Inflammatory macrophage treated with lipopolysaccharide for 4 hours (primary cell): ENCODE results near the gene FBXO46.
"Not testable (repeated sequence)": the region's sequence is repeated elsewhere in the genome, so short reads cannot be mapped to it uniquely, and the experiment has no call there.

ENCODE experiments used
- DNase-seq: peaks from one replicate; pipeline ENCODE4 v3.0.0-alpha.2; 2020

Gene FBXO46

GRCh38 chr19:45766296-45766868, 35.7 kb upstream of the FBXO46 start:
- DNase-seq, result no peak

GRCh38 chr19:45765702-45766295, 35.1 kb upstream of the FBXO46 start:
- DNase-seq, result no peak

- DNase-seq, result no peak
Measured at GRCh38 chr19:45764945-45765701, 34.4 kb upstream of the FBXO46 start.

GRCh38 chr19:45764475-45764874, 33.8 kb upstream of the FBXO46 start:
- DNase-seq, result no peak

- DNase-seq, result no peak
Measured at GRCh38 chr19:45763691-45764294, 33.1 kb upstream of the FBXO46 start.

- no peak for DNase-seq
Measured at GRCh38 chr19:45762870-45763631, 32.4 kb upstream of the FBXO46 start.

- DNase-seq, result no peak
Measured at GRCh38 chr19:45761714-45762113, 31.0 kb upstream of the FBXO46 start.

GRCh38 chr19:45758921-45759320, 28.2 kb upstream of the FBXO46 start:
- DNase-seq, result no peak

- DNase-seq, result no peak
Measured at GRCh38 chr19:45757695-45758094, 27.0 kb upstream of the FBXO46 start.

- DNase-seq, result no peak
Measured at GRCh38 chr19:45754323-45754722, 23.6 kb upstream of the FBXO46 start.

- no peak for DNase-seq
Measured at GRCh38 chr19:45753548-45753947, 22.9 kb upstream of the FBXO46 start.

GRCh38 chr19:45752639-45753038, 21.9 kb upstream of the FBXO46 start:
- peak; percentile 32 for DNase-seq

GRCh38 chr19:45751483-45751882, 20.8 kb upstream of the FBXO46 start:
- DNase-seq, result not testable (repeated sequence)

- DNase-seq, result no peak
Measured at GRCh38 chr19:45747513-45747912, 16.8 kb upstream of the FBXO46 start.

GRCh38 chr19:45746866-45747265, 16.2 kb upstream of the FBXO46 start:
- no peak for DNase-seq

- DNase-seq, result no peak
Measured at GRCh38 chr19:45745606-45746005, 14.9 kb upstream of the FBXO46 start.

- DNase-seq, result no peak
Measured at GRCh38 chr19:45742969-45743368, 12.3 kb upstream of the FBXO46 start.

GRCh38 chr19:45739498-45740439, 9.1 kb upstream of the FBXO46 start:
- peak; percentile 61 for DNase-seq

- no peak for DNase-seq
Measured at GRCh38 chr19:45733160-45733810, 2.6 kb upstream of the FBXO46 start, which contains the start of gene MEIOSIN. TSS of gene MEIOSIN (plus strand) at chr19:45733439. CDS start at chr19:45735377, 1,938 bp downstream.

- DNase-seq, result peak; percentile 29
Measured at GRCh38 chr19:45729800-45730290, 851 bp downstream of the FBXO46 start.

- not testable (repeated sequence) for DNase-seq
Measured at GRCh38 chr19:45728683-45729082, 2.0 kb downstream of the FBXO46 start.
